Fibroblast of mammary gland (primary cell): ENCODE data around the gene TBC1D9B.

Experiments used
- DNase-seq: peaks from one replicate; pipeline ENCODE4 v3.0.0-alpha.2; 2010; ENCODE audit warnings: low read depth
- H3K4me3 ChIP-seq: 2 replicates; pipeline ENCODE4 v1.5.1; 2011; ENCODE audit warnings: low read depth, mild to moderate bottlenecking, low read length, moderate library complexity; ENCODE audit not compliant: control insufficient read depth
- CTCF ChIP-seq: conservative IDR thresholded peaks from 2 replicates; pipeline ENCODE4 v1.5.1; 2011; ENCODE audit warnings: low read depth, low read length, inconsistent platforms; ENCODE audit not compliant: control insufficient read depth, insufficient read depth

TBC1D9B gene

GRCh38 chr5:179912386-179912785, 4.7 kb upstream of the TBC1D9B start:
- TF ChIP-seq CTCF, result no peak
- no peak for DNase-seq
- H3K4me3 ChIP-seq, result no peak overlapping the region

- no peak for DNase-seq
- H3K4me3 ChIP-seq, result no peak overlapping the region
- TF ChIP-seq CTCF, result no peak
Measured at GRCh38 chr5:179909224-179909623, 1.5 kb upstream of the TBC1D9B start.

GRCh38 chr5:179908528-179908927, 831 bp upstream of the TBC1D9B start:
- H3K4me3 ChIP-seq, result no peak overlapping the region
- peak; percentile 15 for TF ChIP-seq CTCF
- no peak for DNase-seq

- peak overlapping the region; percentile 76 for H3K4me3 ChIP-seq
- no peak for TF ChIP-seq CTCF
- DNase-seq, result peak; percentile 33
Measured at GRCh38 chr5:179906795-179907555, 722 bp downstream of the TBC1D9B start.

GRCh38 chr5:179906294-179906794, 1.4 kb downstream of the TBC1D9B start:
- no peak for DNase-seq
- no peak for TF ChIP-seq CTCF
- peak overlapping the region; percentile 76 for H3K4me3 ChIP-seq

- DNase-seq, result no peak
- no peak for TF ChIP-seq CTCF
- no peak overlapping the region for H3K4me3 ChIP-seq
Measured at GRCh38 chr5:179905161-179905560, 2.5 kb downstream of the TBC1D9B start.
